ENCODE data around the gene APBB1IP. TPM values are rescaled to one million over a fixed set of nuclear protein-coding genes. Genes with fewer than 3 reads are reported as not detected.

APBB1IP gene
- total and polyA plus RNA-seq, 2 of the 8 experiments (the other 6 are each of a cell fraction or from before 2014, with no cell fraction given): 0.05 TPM; not detected in 1

DNA sequence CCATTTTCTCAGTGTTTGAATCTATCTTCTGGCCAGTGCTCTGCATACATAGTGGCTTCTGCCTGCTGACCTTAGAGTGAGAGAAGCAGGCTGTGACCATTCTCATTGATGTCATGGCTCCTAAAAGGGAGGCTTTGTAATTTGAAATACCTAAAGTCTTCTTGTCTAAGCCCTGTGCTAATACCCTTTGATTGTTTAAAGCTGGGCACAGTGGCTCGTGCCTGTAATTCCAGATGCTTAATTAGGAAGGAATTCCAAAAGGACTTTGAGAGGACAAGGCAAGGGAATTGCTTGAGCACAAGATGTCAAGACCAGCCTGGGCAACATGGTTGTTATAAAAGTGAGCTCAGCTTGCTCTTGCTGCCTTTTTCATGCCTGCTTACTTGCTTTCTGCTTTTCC, 81.7 kb downstream of the APBB1IP start:
- H3K9me3 ChIP-seq (ENCODE audit: insufficient read depth in 2 of 2, low read depth in 1 of 2, low read length in 1 of 2): peaks cover 0 to 5% of the 10 kb centered on the region in 2 experiments; a peak in 1 of 4 replicates
- H3K27ac ChIP-seq (ENCODE audit: low read depth, low read length): no peak overlapping the region
- H3K4me1 ChIP-seq (replicated peaks in 1 of 4; ENCODE audit: control insufficient read depth in 3 of 4, insufficient read depth in 4 of 4, low read length in 3 of 4): peaks cover 4 to 10% (median 7%) of the 10 kb centered on the region in 4 experiments; a peak in 5 of 7 replicates
- no peak overlapping the region for H2AFZ ChIP-seq (ENCODE audit: low read length)
- H3K4me2 ChIP-seq (ENCODE audit: insufficient read depth in 1 of 2, low read depth in 2 of 2, low read length in 2 of 2): no peak overlapping the region
- H3K14ac ChIP-seq (ENCODE audit: insufficient read length): no peak overlapping the region
- no peak overlapping the region for H3K4me3 ChIP-seq (ENCODE audit: extremely low read depth in 1 of 4, insufficient read depth in 2 of 4, low read depth in 3 of 4, low read length in 4 of 4)
- H4K5ac ChIP-seq (ENCODE audit: insufficient read length, low read depth, low read length): no peak overlapping the region
- no peak overlapping the region for H2BK20ac ChIP-seq (ENCODE audit: low read length)
- H2BK12ac ChIP-seq (ENCODE audit: low read depth, low read length): no peak overlapping the region
- no peaks in the 10 kb centered on the region for H3K79me1 ChIP-seq (ENCODE audit: low read depth, low read length)
- no peak overlapping the region for H2BK15ac ChIP-seq (ENCODE audit: low read length)
- H3K23me2 ChIP-seq (ENCODE audit: low read depth, low read length): no peaks in the 10 kb centered on the region
- no peak overlapping the region for H3K4ac ChIP-seq (replicated peaks; ENCODE audit: insufficient read length, low read depth, low read length)
- no peak overlapping the region for H2BK5ac ChIP-seq (ENCODE audit: low read depth, low read length)
- H3K18ac ChIP-seq (ENCODE audit: extremely low read depth, low read length): no peak overlapping the region
- no peak overlapping the region for H4K8ac ChIP-seq (ENCODE audit: extremely low read depth, insufficient read depth, low read length)
- no peak overlapping the region for H2AK5ac ChIP-seq (ENCODE audit: low read depth, low read length)
- no peak overlapping the region for H2BK120ac ChIP-seq (replicated peaks; ENCODE audit: low read depth, low read length)
- WGBS, 2 experiments (ENCODE audit: extremely low coverage in 1 of 2, insufficient coverage in 1 of 2, insufficient read length in 1 of 2, insufficient replicate concordance in 2 of 2, low coverage in 1 of 2, low lambda C conversion rate in 2 of 2, missing lambda C conversion rate in 1 of 2): 90% methylated on average over 1 of the region's 1 CpG; no CpG with 5 or more reads in 1 of the 2 experiments
- H3K79me2 ChIP-seq (ENCODE audit: control insufficient read depth in 1 of 2, insufficient read depth in 2 of 2, low read length in 2 of 2): no peaks in the 10 kb centered on the region
- no peak for FAIRE-seq
- H3K27me3 ChIP-seq (replicated peaks in 1 of 4; ENCODE audit: control insufficient read depth in 3 of 4, extremely low read depth in 1 of 4, insufficient read depth in 3 of 4, low read length in 3 of 4): no peaks in the 10 kb centered on the region
- no peaks in the 10 kb centered on the region for H4K20me1 ChIP-seq (replicated peaks in 1 of 2; ENCODE audit: control insufficient read depth in 1 of 2, insufficient read depth in 2 of 2, low read length in 2 of 2)
- no peak overlapping the region for H4K91ac ChIP-seq (replicated peaks; ENCODE audit: insufficient read length, low read length)
- no peak overlapping the region for H3K23ac ChIP-seq (ENCODE audit: insufficient read length)
- no peaks in the 10 kb centered on the region for H3K36me3 ChIP-seq (ENCODE audit: control insufficient read depth in 2 of 4, insufficient read depth in 4 of 4, low read length in 3 of 4)
- ChIA-PET CTCF (ENCODE audit: partially characterized antibody) (interaction anchor here (0.6 to 1.9 kb wide), 5 partner anchors 13 to 762 kb away, joined by 3 to 7 read pairs (median 5); no protein-coding TSS in a partner anchor), POLR2A (ENCODE audit: partially characterized antibody) (no interaction called here)
- no peak overlapping the region for H3K9ac ChIP-seq (replicated peaks in 1 of 4; ENCODE audit: extremely low read depth in 1 of 4, low read depth in 3 of 4, low read length in 3 of 4)
- no peak overlapping the region for H3K56ac ChIP-seq (replicated peaks; ENCODE audit: insufficient read length, low read depth, low read length)
- DNase-seq (ENCODE audit: low read depth in 1 of 2, low spot score in 2 of 2): no peak
- TF ChIP-seq, protein P1, sequence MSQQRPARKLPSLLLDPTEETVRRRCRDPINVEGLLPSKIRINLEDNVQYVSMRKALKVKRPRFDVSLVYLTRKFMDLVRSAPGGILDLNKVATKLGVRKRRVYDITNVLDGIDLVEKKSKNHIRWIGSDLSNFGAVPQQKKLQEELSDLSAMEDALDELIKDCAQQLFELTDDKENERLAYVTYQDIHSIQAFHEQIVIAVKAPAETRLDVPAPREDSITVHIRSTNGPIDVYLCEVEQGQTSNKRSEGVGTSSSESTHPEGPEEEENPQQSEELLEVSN (IDR thresholded peaks at IDR 0.05): no peak
- TF ChIP-seq FOSL1 (IDR thresholded peaks at IDR 0.05; ENCODE audit: insufficient read depth, low read depth, low read length) (no peak), HDAC6 (IDR thresholded peaks at IDR 0.05; ENCODE audit: low read depth, low read length) (no peak), NANOG (IDR thresholded peaks at IDR 0.05; ENCODE audit: insufficient read depth, low read depth, low read length, poor library complexity, severe bottlenecking) (no peak), KDM1A (IDR thresholded peaks at IDR 0.05; ENCODE audit: borderline replicate concordance, low read length) (no peak)
- TF ChIP-seq, protein P2, sequence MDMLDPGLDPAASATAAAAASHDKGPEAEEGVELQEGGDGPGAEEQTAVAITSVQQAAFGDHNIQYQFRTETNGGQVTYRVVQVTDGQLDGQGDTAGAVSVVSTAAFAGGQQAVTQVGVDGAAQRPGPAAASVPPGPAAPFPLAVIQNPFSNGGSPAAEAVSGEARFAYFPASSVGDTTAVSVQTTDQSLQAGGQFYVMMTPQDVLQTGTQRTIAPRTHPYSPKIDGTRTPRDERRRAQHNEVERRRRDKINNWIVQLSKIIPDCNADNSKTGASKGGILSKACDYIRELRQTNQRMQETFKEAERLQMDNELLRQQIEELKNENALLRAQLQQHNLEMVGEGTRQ (IDR thresholded peaks at IDR 0.05; ENCODE audit: low read length): no peak
- TF ChIP-seq, protein P3, sequence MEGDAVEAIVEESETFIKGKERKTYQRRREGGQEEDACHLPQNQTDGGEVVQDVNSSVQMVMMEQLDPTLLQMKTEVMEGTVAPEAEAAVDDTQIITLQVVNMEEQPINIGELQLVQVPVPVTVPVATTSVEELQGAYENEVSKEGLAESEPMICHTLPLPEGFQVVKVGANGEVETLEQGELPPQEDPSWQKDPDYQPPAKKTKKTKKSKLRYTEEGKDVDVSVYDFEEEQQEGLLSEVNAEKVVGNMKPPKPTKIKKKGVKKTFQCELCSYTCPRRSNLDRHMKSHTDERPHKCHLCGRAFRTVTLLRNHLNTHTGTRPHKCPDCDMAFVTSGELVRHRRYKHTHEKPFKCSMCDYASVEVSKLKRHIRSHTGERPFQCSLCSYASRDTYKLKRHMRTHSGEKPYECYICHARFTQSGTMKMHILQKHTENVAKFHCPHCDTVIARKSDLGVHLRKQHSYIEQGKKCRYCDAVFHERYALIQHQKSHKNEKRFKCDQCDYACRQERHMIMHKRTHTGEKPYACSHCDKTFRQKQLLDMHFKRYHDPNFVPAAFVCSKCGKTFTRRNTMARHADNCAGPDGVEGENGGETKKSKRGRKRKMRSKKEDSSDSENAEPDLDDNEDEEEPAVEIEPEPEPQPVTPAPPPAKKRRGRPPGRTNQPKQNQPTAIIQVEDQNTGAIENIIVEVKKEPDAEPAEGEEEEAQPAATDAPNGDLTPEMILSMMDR (IDR thresholded peaks at IDR 0.05; ENCODE audit: control extremely low read depth in 1 of 3, insufficient read depth in 1 of 3, low read depth in 1 of 3, low read length in 3 of 3): no peak

Data from H1 (cell line).